NCI-H2196 treated with DMSO at 0.1 percent for 48 hours (cell line): Measurements from ENCODE around the gene ARHGAP6.
A peak's percentile ranks its signal among the peaks of the same experiment; 100 is the strongest.
"Not testable (repeated sequence)": the region's sequence is repeated elsewhere in the genome, so short reads cannot be mapped to it uniquely, and the experiment has no call there.

Source experiments
- DNase-seq: peaks from one replicate; lab custom pipeline; 2025; ENCODE audit not compliant: unreplicated experiment; lab: John Stamatoyannopoulos, UW

The ARHGAP6 gene

DNA sequence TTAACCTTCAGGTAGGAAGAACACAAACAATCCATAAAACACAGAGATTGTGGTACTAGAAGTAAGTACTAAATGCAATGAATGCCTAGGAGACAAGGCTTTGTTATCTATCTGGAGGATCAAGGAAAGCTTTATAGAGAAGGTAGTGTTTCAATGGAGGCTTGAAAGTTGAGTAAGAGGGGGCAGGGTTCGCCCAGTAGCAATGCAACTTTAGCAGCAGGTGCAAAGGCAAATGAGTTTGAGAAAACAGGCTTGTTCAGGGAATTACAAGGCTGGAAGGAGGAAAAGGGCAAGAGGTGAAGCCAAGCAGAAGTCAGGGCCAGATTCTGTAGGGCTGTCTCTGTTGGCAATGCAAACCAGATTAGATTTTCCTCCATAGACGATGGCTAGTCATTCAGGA is 408.0 kb downstream of the ARHGAP6 start:
- peak; percentile 1 for DNase-seq

DNA sequence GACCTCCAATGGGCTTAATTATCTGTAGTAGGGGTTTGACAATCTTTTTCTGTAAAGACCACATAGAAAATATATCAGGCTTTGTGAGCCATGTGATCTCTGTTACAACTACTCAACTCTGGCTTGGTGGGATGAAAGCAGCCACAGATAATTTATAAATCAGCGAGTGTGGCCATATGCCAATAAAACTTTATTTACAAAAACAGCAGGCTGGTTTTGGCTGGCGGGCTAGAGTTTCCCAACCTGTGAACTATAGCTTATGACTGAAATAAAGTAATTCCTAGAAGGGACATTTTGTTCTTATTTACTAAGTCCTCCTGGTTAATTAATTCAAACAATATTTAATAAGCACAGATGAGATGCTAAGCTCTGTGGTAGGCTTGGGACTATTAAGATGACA is 408.4 kb downstream of the ARHGAP6 start:
- no peak for DNase-seq

DNA sequence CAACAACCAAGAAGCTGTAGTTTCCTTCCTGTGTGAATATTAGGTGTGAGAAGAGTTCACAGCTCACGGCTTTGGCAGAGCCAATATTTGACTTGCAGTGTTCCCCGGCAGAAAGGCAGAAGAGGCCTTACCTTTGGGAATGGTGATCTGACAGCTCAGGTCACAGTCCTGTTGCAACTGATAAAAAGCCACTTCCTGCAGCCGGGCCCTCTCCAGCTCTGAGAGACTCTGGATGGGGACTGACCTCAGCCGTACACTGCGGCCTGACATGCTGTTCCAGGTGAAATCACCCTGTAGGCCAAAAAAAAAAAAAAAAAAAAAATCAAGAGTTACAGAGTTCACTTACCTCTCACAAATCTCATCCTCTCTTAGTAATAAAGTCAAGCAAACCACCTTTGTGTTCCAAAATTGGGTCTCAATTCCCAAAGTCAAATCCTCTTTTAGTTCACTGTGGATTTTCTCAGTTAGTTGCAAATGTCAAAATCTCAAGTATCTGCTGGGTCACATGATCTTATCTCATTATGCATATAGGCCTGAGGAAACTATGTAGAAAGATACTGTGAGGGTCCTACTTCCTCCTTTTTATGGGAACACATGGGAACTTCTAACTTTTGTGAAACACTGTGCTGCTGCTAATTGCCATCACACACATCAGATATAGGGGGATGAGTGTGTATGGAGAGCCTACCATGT is 411.2 kb downstream of the ARHGAP6 start:
- DNase-seq: no peak

DNA sequence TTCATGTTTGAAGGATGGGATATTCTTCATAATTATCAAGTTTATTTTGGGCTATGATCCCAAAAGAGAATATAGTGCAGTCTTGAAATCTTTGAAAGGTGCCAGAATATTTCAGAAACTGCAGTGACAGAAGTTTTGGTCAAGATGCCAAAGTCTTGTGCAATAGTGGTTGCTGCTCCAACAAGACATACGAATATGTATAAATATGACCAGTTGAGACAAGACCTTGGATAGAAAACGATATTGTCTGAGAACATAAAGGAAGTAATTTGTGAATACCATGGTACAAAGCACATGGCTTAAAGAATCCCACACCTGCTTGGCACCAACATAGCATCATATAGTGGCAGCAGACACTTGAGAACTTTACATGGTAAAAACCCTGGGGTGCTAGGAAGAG is 421.1 kb downstream of the ARHGAP6 start:
- no peak for DNase-seq

DNA sequence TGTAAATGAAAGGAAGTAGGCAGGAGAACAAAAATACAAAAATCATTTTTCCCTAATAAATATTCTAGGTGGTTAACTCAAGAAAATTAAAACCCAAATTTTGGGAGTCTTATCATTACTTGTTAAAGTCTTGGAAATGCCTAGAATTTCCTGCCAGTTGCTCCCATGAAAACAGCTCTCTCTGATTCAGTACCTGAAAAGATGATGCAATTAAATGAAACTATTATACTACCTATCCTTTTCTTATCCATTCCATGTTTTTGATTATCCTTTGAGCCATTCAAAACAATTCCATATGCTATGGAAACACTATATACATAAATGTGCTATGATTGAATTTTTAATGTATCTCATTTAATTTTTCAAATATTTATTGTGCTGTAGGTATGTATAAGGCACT is 423.0 kb downstream of the ARHGAP6 start:
- no peak for DNase-seq

DNA sequence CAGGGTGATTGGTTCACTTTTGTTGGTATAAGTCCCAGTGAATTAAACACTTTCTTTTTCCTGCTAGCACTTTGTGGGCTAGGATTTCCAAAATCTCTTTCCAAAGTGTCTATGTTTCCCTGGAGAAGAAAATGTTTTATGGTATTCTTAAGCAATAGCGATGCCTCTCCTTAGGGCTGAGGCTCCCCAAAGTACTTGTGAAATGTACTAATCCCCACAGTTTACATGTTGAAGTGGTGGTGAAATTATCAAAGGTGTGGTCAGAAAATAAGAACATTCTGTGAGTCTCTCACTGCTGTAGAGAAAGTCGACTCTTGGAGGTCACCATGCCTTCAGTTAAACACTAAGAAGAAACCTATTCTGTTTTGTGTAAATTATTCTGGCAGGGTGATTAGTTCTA is 424.0 kb downstream of the ARHGAP6 start:
- DNase-seq: no peak

DNA sequence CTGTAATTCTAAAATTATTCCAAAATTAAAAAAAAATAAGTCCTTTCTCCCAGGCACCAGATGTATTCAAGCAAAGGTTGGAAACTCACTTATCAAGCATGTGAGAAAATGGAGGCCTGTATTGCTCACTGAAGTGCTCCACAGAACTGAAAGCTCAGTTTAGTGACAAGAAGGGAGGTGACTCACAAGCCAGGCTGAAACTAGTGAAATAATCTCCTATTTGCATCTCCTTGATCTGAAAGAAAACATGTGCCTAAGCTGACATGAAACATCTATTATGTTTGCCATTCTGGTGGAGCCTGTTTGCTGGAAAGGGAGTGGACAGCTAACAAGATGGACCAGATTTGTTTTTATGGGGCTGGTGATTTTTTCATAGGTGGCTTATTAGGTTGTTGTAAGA is 426.5 kb downstream of the ARHGAP6 start:
- no peak for DNase-seq

DNA sequence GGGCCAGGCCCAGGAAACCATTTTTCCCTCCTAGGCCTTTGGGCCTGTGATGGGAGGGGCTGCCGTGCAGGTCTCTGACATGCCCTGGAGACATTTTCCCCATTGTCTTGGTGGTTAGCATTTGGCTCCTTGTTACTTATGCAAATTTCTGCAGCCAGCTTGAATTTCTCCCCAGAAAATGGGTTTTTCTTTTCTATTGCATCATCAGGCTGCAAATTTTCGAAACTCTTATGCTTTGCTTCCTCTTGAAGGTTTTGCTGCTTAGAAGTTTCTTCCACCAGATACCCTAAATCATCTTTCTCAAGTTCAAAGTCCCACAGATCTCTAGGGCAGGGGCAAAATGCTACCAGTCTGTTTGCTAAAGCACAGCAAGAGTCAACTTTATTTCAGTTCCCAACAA is 430.3 kb downstream of the ARHGAP6 start:
- DNase-seq: not testable (repeated sequence)

DNA sequence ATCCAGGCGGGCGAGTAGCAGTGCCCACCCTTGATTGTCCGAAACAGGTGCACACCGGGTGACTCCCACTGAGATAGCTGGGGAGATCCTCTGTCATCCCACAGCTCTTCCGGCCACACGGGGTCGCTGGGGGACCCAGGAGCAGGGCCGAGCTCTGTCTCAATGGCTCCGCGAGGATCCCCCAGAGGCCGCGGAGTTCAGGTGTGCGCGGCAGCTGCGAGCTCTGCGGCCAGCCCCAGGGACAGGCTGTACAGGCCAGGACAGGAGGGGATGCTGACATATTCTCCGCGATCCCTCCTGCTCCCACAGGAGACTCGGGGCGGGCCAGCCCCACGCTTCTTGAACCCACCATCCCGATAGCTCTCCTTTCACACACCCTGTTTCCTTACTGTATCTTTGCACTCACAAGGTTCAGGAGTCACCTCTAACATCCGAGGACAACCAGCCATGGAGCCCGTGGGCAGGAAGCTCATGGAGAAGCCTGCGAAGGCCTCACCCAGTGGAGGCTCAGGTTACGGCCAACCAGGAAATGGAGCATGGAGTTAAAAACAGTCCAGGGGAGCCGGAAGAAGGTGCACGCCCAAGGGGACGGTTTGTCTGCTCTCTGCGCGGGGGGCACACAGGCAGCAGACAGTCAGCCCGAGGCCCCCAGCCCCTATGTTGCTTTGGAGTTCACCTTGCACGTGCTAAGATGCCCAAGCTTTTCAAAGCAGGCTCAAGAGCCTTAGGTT is 450.4 kb downstream of the ARHGAP6 start:
- DNase-seq: no peak

DNA sequence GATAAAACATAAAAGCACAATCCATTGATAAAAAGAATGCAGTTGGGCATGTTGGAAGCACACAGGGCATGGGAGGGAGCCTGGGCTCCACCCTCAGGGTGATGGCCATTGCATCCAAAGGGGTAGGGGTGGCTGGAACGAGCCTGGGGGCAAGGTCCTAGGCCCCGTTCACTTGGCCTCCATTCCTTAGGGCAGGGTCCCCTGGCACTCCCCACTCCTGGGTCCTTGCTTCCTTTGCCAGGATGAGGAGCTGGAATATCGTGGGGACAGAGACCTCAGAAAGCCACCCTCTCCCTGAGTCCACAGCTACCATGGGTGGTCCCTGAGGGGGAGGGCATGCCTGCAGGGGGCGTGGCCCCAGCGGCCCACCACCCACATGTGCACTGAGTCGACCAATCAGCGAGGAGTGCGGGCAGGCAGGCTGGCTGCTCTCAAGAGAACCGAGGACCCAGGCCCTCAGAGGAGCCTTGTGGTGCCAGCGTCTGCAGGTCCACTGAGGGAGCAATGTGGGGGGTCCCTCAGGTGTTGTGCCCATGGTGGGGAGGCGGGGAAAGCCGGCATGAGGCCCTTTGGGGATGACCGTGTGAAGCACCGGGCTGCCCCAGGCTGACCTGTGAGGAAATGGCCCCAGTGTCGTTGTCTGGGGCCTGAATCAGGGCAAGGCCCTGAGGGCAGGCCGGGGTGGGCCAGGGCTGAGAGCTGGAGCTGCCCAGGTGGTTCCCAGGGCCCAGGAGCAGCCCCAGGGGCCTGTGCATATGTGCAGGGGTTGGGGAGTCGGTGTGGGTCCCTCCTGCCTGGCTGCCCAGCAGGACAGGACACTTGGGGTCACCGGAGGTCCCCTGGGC is 451.2 kb downstream of the ARHGAP6 start:
- no peak for DNase-seq

DNA sequence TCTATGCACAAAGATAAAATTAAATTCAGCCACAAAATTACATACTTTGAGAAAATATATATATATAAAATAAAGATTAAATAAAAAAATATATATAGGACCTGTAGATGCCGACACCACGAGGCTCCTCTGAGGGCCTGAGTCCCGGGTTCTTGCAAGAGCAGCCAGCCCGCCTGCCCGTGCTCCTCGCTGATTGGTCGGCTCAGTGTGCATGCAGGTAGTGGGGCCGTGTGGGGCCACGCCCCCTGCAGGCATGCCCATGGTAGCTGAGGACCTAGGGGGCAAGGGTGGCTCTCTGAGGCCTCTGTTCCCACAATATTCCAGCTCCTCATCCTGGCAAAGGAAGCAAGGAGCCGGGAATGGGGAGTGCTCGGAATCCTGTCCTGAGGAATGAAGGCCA is 453.0 kb downstream of the ARHGAP6 start:
- no peak for DNase-seq

DNA sequence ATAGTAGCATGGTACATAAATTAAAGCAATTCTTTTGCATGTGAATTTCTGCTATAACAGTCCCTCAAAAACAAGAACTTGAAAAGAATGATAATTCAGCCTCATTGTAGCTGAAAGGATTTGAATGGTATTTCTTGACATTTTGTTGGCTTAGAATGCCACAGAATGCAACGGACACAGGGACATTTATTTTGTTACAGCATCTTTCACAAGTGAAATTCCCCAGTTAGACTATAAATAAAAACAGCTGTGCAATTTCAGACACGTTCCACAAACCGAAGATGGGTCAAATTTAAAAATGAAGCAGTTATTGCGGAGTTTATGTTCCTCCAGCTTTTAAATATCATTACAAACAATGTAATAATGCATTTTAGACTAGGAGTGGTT is 455.3 kb downstream of the ARHGAP6 start:
- no peak for DNase-seq

DNA sequence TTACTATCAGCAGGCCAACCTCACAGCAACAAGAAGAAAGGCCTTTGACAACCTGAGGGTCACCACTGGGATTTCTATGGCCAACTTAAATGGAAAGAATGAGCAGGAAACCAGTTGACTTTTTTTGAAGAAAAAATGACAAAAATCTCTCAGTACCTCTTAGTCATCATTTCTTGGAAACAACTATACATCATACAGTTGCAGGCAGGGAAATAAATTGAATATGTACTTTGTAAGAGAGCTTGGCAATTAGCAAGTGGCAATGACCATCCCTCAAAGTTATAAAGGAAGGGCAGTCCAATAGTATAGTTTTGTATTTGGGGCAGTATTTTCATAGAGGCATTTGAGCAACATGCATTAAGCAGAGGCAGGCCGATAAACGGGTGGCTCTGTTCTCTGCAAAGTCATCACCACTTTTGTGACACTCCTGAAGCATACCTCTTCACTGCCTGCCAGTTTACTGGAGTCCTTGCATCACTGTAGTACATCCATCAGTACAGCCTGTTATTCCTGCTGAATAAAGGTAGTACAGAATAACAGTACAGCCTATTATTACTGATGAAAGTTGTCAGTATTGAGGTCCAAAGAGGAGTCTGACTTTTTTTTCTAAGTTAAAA is 455.8 kb downstream of the ARHGAP6 start:
- DNase-seq: no peak

DNA sequence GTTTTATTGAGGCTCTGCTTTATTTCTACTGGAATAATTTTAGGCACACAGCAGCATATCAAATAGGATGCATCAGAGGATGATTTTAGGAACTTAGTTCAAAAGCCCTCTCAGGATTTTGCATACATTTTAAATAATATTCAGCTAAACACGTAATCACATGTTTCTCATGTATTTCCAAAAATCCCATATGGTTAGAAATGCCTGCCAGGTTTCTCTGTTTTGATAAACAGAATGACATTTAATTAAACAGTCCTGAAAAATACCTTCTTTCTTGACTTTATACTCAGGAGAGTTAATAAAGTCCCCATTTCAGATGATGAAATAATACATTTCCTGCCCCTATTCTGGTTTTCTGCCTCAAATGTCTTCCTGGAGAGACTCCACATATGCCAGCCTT is 459.0 kb downstream of the ARHGAP6 start:
- DNase-seq: no peak

DNA sequence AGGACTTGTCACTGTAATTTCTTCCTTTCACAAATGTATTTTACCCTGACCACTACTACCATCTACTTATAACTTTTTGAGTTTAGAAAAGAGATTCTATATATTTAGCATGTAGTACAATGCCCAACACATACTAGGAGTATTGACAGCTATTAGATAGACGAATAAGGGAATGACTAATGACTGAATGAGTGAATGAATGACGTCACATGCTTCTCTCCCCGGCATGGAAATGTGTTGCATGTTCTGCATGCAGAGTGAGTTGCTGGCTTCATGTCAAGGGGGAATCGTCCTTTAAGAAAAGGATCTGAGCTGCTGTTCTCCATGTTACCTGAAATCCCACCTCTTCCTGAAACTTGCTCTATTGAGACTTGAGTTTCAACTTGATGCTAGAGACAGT is 459.9 kb downstream of the ARHGAP6 start:
- DNase-seq: no peak

DNA sequence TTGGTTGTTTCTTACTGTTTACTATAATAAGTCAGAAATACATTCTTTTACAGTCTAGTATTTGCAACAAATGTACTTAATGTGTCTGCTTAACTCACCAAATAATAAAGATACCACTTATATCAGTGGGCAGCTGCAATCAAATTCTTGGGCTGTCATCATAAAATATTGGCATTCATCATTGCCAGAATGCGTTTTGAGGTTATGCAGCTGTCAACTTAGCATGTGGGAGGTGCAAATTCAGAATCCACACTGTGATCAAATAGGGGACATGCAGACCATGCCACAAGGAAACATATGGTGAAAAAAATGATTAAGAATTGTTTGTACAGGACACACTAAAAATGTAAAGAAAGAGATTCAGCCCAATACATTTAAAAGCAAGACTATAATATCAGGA is 468.0 kb downstream of the ARHGAP6 start:
- no peak for DNase-seq

DNA sequence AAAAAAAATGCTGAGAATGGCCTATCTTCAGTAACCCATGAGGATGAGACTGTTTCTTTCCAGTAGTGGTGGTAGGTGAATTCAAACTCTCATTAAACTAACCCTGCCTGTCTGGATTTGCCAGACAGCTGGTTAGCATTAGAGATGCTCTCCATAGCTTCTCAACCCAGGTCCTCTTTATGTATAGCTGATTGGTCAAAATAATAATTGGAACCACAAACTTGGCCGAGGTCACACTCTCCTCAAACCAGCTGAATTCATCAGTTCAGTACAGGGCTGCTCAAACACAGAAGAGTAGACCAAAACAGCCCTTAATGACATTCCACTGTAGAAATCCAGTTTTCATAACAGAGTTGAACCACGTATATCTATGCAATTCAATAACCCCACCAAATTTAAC is 469.2 kb downstream of the ARHGAP6 start:
- DNase-seq: no peak

DNA sequence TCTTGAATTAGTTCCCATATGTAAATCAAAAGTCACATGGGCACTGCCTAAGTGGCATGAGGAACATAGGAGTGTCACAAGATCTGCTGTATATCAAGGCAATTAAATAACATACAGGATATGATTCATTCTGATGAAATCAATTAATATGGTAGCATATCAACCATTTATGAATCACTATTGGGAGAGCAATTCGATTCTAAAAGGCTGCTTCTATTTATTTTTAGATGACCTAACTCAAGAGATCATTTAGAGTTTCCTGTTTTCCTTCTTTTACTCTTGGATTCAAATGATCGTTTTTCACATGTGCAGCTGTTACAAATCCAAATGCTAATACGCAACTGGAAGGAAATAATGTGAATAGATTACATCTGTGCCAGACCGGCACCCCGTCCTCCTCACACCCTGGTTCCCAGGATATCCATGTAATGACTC is 472.7 kb downstream of the ARHGAP6 start:
- no peak for DNase-seq

DNA sequence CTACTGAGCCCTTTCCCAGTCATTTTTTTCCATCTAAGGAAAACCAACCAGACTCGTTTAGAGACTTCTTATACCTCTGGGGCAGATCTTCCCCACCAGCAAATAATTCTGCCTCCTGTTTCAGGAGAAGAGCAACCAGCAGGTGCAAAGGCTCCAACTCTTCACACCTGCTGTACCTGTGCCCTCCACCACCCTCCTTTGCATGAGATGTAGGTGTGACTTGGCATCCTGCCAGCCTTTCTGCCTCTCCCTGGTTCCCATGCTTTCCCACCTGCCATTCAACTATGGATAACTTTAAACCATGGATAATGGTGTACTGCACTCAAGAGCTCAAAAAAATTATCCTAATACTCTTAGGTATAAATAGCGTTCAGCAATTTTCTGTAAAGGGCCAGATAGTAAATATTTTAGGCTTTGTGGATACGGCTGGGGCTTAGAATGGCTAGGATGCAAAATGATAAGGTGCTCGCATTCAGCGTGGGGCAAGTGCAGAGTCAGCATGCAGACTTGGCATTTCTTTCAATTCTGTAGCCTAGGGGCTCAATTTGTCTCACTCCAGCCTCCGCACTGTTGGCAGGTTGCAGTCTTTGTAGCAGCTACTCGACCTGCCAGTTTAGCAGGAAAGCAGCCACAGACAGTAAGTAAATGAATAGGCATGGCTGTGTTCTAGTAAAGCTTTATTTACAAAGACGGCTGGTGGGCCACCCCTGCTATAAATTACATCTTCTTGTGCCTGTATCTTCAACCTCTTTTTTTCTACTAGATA is 474.8 kb downstream of the ARHGAP6 start:
- peak; percentile 73 for DNase-seq

DNA sequence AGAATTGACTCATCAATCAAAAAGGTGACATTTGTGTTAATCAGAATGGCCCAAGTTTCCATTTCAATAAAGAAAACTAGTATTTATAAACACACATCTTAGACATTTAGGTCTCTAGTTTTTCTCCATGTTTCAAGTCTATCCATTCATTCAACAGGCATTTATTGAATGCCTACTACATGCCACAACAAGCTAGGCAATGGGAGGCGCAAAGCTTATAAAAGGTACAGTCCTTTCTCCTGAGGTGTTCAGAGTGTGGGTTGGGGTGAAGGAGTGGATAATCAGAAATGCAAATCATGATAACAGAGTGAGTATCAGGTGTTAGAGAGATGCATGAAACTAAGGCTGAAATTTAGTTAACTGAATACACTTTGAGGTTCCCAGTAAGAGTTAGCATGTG is 476.6 kb downstream of the ARHGAP6 start:
- DNase-seq: no peak

DNA sequence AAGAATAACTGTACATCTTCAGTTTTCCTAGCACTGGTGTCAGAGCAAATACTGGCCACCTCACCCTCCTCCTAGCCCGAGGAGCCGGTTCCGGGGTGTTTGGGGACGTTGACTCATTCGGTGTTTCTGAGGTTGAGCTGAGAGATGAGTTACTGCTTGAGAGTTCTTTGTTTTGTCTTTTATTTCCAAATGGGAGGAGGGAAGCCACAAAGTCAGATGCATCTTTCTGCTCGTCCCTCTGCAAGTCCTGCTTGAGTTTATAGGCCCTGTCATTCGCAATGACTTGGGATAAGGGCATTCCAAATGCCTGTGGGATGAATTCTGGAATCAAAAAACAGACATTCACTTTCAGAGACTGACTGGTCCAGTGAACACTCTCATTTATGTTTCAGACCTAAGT is 477.1 kb downstream of the ARHGAP6 start:
- DNase-seq: no peak
